HUDEP-2 (cell line): Measurements from ENCODE around the gene NTN1.
"Not testable (repeated sequence)": the region's sequence is repeated elsewhere in the genome, so short reads cannot be mapped to it uniquely, and the experiment has no call there.

Experiments used
- DNase-seq, 76 experiments: peaks; one replicate each; lab custom pipeline; 2025; ENCODE audit not compliant: unreplicated experiment in 76 of 76; lab: John Stamatoyannopoulos, UW

Gene NTN1

GRCh38 chr17:9257630-9257965 lies 236.3 kb downstream of the NTN1 start:
- DNase-seq = not testable (repeated sequence)

GRCh38 chr17:9258115-9259015 lies 237.1 kb downstream of the NTN1 start:
- no peak for DNase-seq

DNA sequence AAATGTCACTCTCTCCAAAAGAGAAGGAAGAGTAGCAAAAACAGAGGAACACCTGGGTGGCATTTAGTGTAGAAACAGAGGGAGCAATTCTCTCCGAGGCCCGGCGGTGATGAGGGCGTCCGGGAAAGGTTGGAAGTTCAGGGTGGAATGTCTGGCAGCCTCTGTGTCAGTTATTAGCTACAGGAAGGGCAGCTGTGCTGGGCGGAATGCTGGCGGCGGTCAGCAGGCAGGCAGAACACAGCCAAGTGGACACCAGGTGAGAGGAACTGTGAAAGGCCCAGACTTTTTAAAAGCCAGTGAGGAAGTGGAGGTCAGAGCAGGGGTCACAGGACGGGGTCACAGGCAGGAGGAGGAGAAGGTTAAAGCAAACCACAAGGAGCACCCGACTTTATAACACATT lies 238.1 kb downstream of the NTN1 start:
- DNase-seq = no peak

GRCh38 chr17:9261081-9262012 lies 240.0 kb downstream of the NTN1 start:
- no peak for DNase-seq

DNA sequence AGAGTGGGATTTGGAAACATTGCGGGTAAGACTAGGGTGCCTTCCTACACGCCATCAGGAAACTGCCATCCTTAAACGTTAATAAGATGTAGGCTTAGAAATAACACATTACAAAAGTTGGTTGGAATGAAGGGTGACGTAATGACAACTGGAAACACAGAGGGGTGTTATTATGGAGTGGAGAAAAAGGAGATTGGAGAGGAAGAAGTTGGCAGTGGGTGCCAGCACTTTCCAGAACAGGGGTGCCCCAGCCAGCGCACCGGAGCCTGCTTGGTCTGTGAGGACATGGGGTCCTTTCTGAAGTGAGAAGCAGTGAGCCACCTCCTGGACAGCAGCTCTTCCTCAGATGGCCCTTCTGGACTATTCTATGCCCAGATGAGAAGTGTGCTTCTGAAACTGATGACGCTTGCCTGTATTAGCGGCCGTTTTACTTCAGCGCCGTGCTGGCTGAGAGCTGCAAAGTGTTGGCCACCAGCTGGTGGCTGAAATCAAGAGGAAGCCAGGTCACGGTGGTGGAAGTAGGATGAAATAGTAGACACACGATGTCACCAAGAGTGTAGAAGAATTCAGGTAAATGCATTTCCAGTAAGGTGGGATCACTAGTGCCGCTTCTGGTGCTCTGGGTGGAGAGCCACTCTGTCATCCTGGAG lies 244.8 kb downstream of the NTN1 start:
- no peak for DNase-seq

DNA sequence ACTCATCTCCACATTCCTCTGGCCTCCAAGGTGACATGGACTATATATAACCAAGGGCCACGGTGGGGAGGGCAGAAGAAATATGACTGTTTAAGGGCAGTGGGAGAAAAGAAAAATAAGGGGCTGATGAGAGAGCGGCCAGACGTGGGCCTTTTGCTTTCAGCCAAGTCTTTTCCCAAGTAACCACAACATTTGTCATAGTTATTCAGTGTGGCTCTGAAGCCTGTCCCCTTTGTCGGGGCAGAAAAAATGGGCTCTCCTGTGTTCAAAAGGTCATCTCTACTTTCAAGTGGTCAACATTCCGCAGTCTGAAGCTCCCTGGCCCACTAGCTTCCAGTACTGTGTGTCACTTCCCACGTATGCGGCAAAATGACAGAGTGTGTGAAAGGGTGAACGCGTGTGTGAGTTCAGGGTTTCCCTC lies 245.4 kb downstream of the NTN1 start:
- DNase-seq = no peak

DNA sequence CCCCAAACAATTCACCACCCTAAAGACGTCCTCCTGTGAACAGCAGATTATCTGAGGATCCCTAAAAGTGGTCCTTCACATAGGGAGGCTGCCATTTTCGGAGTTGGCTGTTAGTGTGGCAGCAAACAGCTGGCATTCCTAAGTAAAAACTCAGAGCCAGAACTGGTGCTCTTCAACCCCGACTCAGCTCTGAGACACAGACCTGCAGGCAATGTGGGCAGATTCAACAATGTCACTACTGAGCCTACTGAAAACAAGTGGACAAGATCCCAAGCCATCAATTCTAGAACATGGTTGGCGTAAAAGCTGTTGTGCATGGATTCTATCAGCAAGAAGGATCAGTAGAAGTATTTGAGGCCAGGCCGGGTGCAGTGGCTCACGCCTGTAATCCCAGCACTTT lies 247.2 kb downstream of the NTN1 start:
- no peak for DNase-seq

DNA sequence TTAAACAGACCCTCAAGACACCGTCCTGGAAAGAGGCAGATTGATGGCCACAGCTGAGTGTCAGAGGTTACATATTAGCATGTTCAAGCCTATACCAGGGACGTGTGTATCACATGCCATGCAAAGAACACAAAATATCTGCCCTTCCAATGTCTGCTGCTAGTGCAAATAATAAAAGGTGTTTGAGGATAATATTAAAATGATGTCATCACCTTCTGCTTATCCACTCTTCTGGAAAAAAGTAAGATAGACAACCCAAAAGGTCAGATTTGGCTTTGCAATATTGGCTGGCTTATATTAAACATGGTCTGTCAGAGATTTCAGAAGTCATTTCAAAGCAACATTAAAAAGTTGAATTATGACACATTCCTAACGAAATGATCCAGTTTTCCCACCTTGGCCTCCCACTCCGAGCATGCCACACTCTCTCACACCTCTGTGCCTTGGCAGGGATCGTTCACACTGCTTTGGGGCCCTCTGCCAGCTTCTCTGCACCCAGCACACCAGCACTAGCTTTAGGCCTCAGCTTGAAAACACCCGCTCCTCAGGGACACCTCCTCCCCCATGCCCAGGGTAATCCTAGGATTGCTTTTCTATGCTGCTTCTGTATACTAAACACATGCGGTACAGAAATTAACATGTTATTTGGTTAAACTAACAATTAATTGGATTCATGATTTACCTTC lies 248.2 kb downstream of the NTN1 start:
- DNase-seq = no peak

- DNase-seq = no peak
Measured at GRCh38 chr17:9270921-9271320, 249.6 kb downstream of the NTN1 start.

DNA sequence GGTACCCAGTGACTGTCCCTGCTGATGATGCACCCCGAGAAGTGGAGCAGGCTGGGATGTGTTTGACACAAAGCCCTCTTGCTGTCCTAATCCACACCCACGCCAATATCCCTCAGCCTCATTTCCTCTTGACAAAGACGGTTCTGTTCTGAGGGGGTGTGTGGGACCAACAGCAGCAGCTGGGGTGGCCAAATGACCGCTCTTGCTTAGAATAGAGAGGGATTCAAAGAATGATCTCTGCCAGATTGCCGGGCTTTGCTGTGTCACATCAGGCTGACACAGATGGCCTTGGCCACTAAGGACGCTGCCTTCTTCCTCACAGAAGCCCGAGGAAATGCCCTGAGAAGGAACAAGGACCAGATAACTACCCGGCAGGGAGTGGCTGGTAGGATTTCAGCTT lies 250.7 kb downstream of the NTN1 start:
- DNase-seq = no peak

- DNase-seq = no peak
Measured at GRCh38 chr17:9272501-9273200, 251.3 kb downstream of the NTN1 start.

DNA sequence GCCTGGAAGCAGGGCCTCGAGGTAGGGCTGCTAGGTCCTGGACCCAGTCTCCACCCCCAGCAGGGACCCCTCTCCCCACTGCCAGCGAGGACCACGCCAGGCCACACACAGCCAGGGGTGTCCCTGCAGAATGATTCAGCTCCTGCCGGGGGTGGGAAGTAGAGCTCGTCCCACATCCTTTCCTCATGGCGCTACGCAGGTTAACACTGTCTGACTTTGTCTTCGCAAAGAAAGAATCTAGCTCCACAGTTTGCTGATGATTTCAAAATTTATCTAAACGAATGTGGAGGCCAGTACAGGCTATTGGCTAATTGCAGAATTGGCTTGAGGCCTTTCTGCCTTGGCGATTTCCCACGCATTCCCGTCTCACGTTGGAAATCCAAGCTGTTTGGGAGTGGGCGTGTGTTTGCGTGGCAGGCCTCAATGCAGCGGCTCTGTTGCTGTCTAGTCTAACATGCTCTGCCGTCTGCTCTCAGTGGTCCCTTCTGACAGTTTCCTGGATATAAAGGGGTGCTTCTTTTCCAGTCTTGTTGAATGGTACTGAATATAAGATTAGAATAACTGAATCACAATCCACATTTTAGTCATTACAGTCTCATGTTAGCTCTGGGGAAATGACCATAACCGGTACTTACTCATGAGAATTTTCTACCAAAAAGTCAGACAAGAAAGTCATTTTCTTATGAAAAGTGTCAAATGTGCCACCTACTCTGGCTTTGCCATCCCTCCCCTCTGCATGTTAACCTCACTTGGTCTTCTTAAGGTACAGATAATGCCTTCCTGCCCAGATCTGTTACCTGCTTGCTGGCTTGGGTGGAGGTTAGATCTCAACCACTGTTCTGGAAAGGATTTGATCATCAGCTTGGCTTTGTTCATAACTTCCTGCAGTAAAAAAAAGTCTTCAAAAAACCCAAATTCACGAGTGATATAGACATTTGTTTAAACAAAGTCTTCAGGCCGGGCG lies 252.4 kb downstream of the NTN1 start:
- no peak for DNase-seq

GRCh38 chr17:9274973-9275372 lies 253.7 kb downstream of the NTN1 start:
- DNase-seq = no peak

GRCh38 chr17:9279893-9280292 lies 258.6 kb downstream of the NTN1 start:
- DNase-seq = no peak

- DNase-seq = no peak
Measured at GRCh38 chr17:9283909-9284308, 262.6 kb downstream of the NTN1 start.

- DNase-seq = no peak
Measured at GRCh38 chr17:9284884-9285283, 263.6 kb downstream of the NTN1 start.

- DNase-seq = no peak
Measured at GRCh38 chr17:9285602-9286427, 264.5 kb downstream of the NTN1 start.

DNA sequence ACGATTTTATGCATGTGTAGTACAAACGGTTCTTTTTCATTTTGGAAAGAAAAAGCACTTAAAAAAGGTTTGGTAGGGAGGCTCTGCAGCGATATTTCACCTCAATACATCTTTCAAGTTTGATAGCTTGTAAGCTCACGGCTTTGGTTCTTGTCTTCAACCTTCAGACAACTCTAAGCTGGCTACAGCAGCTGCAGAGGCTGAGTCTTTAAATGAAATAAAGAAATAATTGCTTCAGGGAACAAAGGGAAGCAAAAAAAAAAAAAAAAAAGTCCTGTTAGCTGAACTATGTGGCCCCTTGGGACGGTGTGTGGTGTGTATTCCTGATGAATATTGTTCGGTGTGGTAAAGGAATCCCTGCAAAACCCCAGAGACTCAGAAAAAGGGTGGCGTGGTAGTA lies 265.1 kb downstream of the NTN1 start:
- no peak for DNase-seq
